COLO668 (cell line): ENCODE data around the gene ITM2C.

Experiments used
- DNase-seq: peaks from one replicate; lab custom pipeline; 2025; ENCODE audit not compliant: unreplicated experiment; lab: John Stamatoyannopoulos, UW

The ITM2C gene

GRCh38 chr2:230924470-230925341 lies 60.0 kb downstream of the ITM2C start, which contains the start of gene GPR55:
Gene GPR55, minus strand, starts transcription at chr2:230925242. Its CDS starts 14,280 bp downstream, at chr2:230910962.
- DNase-seq = no peak

GRCh38 chr2:230925443-230925878 lies 60.7 kb downstream of the ITM2C start:
- no peak for DNase-seq

GRCh38 chr2:230925879-230926765 lies 61.4 kb downstream of the ITM2C start:
- peak; percentile 9 for DNase-seq

- DNase-seq = no peak
Observed at GRCh38 chr2:230927711-230928341, 63.1 kb downstream of the ITM2C start.
